SU-DHL-6 (cell line): ENCODE data around the gene PPARD.

Source experiments
- EZH2phosphoT487 ChIP-seq: fragments of 200-600 bp; sonication (generic), shearing (Covaris generic); conservative IDR thresholded peaks from 2 replicates; pipeline ENCODE4 v1.6.1; 2018; ENCODE audit warnings: mild to moderate bottlenecking, antibody characterized with exemption, low read length, moderate library complexity, mixed read lengths
- TF ChIP-seq, protein P1 (sequence below): fragments of 200-600 bp; sonication (generic); IDR thresholded peaks from one replicate; pipeline ENCODE4 v1.5.1; 2017; ENCODE audit warnings: antibody characterized with exemption, mild to moderate bottlenecking, low read length, moderate library complexity; ENCODE audit not compliant: insufficient read depth, poor library complexity, severe bottlenecking

DNA sequence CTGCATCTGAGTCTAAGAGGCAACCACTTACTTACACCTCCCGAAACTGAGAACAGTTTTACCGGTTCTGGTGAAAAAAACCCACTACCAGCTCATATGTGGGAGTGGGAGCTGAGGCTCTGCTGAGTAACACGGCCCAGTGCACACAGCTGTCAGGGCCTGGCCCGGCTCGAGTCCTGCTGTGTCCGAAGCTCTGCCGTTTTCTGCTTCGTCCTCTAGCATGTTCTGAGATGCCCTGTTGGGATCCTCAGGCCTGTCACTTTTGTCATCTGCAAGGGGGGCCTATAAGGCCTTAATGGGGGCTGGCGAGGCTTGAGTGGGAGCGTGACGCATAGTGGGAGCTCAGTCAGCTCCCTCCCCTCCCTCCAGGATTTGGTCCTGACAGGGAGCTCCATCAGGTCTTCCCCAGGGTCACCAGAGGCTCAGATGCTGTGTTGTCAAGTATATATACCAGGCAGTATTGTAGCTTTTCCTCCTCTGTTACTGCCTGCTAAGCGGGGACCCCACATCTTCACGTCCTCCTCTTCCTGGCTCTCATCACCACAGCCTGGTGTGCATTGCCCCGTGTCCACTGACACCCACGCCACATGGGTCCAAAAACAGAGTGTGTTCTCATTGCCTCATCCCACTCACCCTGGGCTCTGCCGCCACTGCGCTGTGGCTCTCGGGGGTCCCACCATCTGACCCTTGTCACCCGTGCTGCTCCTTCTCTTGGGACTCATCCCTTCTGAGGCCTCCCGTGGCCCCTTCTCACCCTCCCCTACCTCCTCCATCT lies 64.5 kb downstream of the PPARD start:
- TF ChIP-seq, protein P1, sequence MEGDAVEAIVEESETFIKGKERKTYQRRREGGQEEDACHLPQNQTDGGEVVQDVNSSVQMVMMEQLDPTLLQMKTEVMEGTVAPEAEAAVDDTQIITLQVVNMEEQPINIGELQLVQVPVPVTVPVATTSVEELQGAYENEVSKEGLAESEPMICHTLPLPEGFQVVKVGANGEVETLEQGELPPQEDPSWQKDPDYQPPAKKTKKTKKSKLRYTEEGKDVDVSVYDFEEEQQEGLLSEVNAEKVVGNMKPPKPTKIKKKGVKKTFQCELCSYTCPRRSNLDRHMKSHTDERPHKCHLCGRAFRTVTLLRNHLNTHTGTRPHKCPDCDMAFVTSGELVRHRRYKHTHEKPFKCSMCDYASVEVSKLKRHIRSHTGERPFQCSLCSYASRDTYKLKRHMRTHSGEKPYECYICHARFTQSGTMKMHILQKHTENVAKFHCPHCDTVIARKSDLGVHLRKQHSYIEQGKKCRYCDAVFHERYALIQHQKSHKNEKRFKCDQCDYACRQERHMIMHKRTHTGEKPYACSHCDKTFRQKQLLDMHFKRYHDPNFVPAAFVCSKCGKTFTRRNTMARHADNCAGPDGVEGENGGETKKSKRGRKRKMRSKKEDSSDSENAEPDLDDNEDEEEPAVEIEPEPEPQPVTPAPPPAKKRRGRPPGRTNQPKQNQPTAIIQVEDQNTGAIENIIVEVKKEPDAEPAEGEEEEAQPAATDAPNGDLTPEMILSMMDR: no peak
- no peak for TF ChIP-seq EZH2phosphoT487
